Measurements from ENCODE around the gene SLC26A8.
A peak's percentile ranks its signal among the peaks of the same experiment; 100 is the strongest.
"Not testable (repeated sequence)": the region's sequence is repeated elsewhere in the genome, so short reads cannot be mapped to it uniquely, and the experiment has no call there.

The SLC26A8 gene

GRCh38 chr6:36049582-36049981, 25.1 kb upstream of the SLC26A8 start:
- H3K27me3 ChIP-seq (ENCODE audit: control insufficient read depth, insufficient read depth, low read length), result no peaks in the 10 kb centered on the region
- no peaks in the 10 kb centered on the region for H3K9me3 ChIP-seq (ENCODE audit: control insufficient read depth, low read depth, low read length)
- H3K4me3 ChIP-seq (ENCODE audit: low read length), result no peak overlapping the region
- no peak overlapping the region for H3K9ac ChIP-seq (ENCODE audit: low read length)
- no peaks in the 10 kb centered on the region for H3K36me3 ChIP-seq (ENCODE audit: control insufficient read depth, low read depth, low read length)
- H3K27ac ChIP-seq (ENCODE audit: low read length), result no peak overlapping the region
- no peaks in the 10 kb centered on the region for H3K4me1 ChIP-seq (ENCODE audit: control insufficient read depth, low read depth, low read length)

GRCh38 chr6:36042618-36043260, 18.3 kb upstream of the SLC26A8 start:
- no peaks in the 10 kb centered on the region for H3K9me3 ChIP-seq (ENCODE audit: control insufficient read depth, low read depth, low read length)

DNA sequence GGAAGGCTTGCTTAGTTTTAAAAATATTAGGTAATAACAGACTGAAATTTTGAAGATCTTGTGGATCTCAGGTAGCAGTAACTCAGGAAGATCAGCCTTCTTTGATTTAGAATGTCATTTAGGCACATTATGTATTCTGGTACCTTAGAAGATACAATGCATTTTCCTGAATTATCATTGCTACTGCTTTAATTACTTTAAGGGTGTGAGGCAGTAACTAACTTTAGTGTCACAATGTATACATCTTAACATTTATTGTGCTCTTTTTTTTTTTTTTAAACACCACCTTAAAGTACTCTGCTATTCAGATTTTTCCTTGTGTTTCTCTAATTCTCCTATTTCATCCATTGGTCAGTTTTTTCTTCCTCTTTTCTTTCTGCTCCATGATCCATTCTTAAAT, 16.5 kb upstream of the SLC26A8 start:
- Histone ChIP-seq H3K9me3 (ENCODE audit: control insufficient read depth, low read depth, low read length) (no peaks in the 10 kb centered on the region), H3K36me3 (ENCODE audit: control insufficient read depth, low read depth, low read length) (no peaks in the 10 kb centered on the region), H3K9ac (ENCODE audit: low read length) (no peak overlapping the region), H3K27me3 (ENCODE audit: control insufficient read depth, insufficient read depth, low read length) (no peaks in the 10 kb centered on the region), H3K4me1 (ENCODE audit: control insufficient read depth, low read depth, low read length) (no peaks in the 10 kb centered on the region), H3K27ac (ENCODE audit: low read length) (no peak overlapping the region), H3K4me3 (ENCODE audit: low read length) (no peak overlapping the region)

More at GRCh38 chr6:36042618-36043260, 18.3 kb upstream of the SLC26A8 start:
- Histone ChIP-seq H3K9ac (ENCODE audit: low read length) (no peak overlapping the region), H3K27ac (ENCODE audit: low read length) (no peak overlapping the region), H3K4me3 (ENCODE audit: low read length) (no peak overlapping the region), H3K27me3 (ENCODE audit: control insufficient read depth, insufficient read depth, low read length) (no peaks in the 10 kb centered on the region), H3K36me3 (ENCODE audit: control insufficient read depth, low read depth, low read length) (no peaks in the 10 kb centered on the region), H3K4me1 (ENCODE audit: control insufficient read depth, low read depth, low read length) (no peaks in the 10 kb centered on the region)

DNA sequence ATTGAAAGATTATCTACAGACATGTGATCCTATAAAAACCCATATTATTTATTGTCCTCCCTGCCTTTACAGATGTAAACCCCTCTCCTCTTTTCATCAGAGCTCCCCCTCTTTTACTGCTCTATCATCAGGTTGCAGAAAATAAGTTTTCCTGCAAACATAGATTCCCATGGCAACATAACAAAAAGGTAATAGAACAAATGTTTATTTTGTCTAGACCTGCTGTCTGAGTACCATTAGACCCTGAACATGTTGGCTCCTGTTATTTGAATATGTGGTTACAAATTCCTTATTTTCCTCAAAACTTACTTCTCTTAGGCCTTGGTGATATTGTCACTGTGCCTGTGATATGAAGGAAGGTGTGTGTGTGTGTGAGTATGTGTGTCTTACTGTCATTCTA, 14.7 kb upstream of the SLC26A8 start:
- H3K27ac ChIP-seq (ENCODE audit: low read length), result no peak overlapping the region
- H3K27me3 ChIP-seq (ENCODE audit: control insufficient read depth, insufficient read depth, low read length), result no peaks in the 10 kb centered on the region
- H3K4me3 ChIP-seq (ENCODE audit: low read length), result no peak overlapping the region
- no peaks in the 10 kb centered on the region for H3K4me1 ChIP-seq (ENCODE audit: control insufficient read depth, low read depth, low read length)
- no peaks in the 10 kb centered on the region for H3K9me3 ChIP-seq (ENCODE audit: control insufficient read depth, low read depth, low read length)
- no peak overlapping the region for H3K9ac ChIP-seq (ENCODE audit: low read length)
- no peaks in the 10 kb centered on the region for H3K36me3 ChIP-seq (ENCODE audit: control insufficient read depth, low read depth, low read length)

- Histone ChIP-seq H3K36me3 (ENCODE audit: control insufficient read depth, low read depth, low read length) (no peaks in the 10 kb centered on the region), H3K4me3 (ENCODE audit: low read length) (no peak overlapping the region), H3K9ac (ENCODE audit: low read length) (no peak overlapping the region), H3K4me1 (ENCODE audit: control insufficient read depth, low read depth, low read length) (no peaks in the 10 kb centered on the region), H3K27me3 (ENCODE audit: control insufficient read depth, insufficient read depth, low read length) (no peaks in the 10 kb centered on the region), H3K9me3 (ENCODE audit: control insufficient read depth, low read depth, low read length) (no peaks in the 10 kb centered on the region), H3K27ac (ENCODE audit: low read length) (no peak overlapping the region)
These were observed 13.9 kb upstream of the SLC26A8 start for GRCh38 chr6:36038120-36038876.

DNA sequence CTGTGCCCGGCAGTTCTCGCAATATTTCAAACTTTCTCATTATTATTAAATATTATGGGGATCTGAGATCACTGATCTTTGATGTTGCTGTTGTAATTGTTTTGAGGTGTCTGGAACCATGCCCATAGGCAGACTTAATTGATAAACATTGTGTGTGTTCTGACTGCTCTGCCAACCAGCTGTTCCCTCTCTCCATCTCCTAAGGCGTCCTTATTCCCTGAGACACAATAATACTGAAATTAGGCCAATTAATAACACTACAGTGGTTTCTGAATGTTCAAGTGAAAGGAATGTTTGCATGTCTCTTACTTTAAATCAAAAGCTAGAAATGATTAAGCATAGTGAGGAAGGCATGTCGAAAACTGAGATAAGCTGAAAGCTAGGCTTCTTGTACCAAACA, 10.8 kb upstream of the SLC26A8 start:
- Histone ChIP-seq H3K4me1 (ENCODE audit: control insufficient read depth, low read depth, low read length) (no peaks in the 10 kb centered on the region), H3K4me3 (ENCODE audit: low read length) (no peak overlapping the region), H3K9me3 (ENCODE audit: control insufficient read depth, low read depth, low read length) (no peaks in the 10 kb centered on the region)

DNA sequence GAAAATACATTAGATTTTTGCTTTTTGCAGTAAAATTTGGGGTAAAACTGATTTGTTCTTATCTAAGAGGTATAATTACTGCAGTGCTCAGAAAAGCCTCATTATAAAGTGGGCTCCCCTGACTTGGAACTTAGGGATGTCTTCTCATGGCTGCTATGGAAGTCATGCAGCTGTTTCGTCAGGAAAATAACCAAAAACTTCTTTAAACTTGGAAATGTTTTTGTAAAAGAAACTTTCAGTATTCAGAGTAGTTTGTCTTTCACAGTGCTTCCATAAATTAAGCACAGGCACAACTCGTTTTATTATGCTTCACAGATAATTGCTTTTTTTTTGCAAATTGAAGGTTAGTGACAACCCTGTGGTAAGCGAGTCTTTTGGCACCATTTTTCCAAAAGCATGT, 10.0 kb upstream of the SLC26A8 start:
- no peaks in the 10 kb centered on the region for H3K9me3 ChIP-seq (ENCODE audit: control insufficient read depth, low read depth, low read length)
- no peak overlapping the region for H3K4me3 ChIP-seq (ENCODE audit: low read length)
- peak overlapping the region; percentile 10 for H3K9ac ChIP-seq (ENCODE audit: low read length)
- H3K36me3 ChIP-seq (ENCODE audit: control insufficient read depth, low read depth, low read length), result no peaks in the 10 kb centered on the region
- peaks cover 1% of the 10 kb centered on the region for H3K4me1 ChIP-seq (ENCODE audit: control insufficient read depth, low read depth, low read length)
- H3K27me3 ChIP-seq (ENCODE audit: control insufficient read depth, insufficient read depth, low read length), result no peaks in the 10 kb centered on the region
- H3K27ac ChIP-seq (ENCODE audit: low read length), result no peak overlapping the region

More for the DNA sequence above, 10.8 kb upstream of the SLC26A8 start:
- Histone ChIP-seq H3K27ac (ENCODE audit: low read length) (no peak overlapping the region), H3K27me3 (ENCODE audit: control insufficient read depth, insufficient read depth, low read length) (no peaks in the 10 kb centered on the region), H3K36me3 (ENCODE audit: control insufficient read depth, low read depth, low read length) (no peaks in the 10 kb centered on the region), H3K9ac (ENCODE audit: low read length) (no peak overlapping the region)

- H3K9ac ChIP-seq (ENCODE audit: low read length), result no peak overlapping the region
- H3K36me3 ChIP-seq (ENCODE audit: control insufficient read depth, low read depth, low read length), result no peaks in the 10 kb centered on the region
- H3K9me3 ChIP-seq (ENCODE audit: control insufficient read depth, low read depth, low read length), result no peaks in the 10 kb centered on the region
- no peak overlapping the region for H3K27ac ChIP-seq (ENCODE audit: low read length)
- H3K27me3 ChIP-seq (ENCODE audit: control insufficient read depth, insufficient read depth, low read length), result no peaks in the 10 kb centered on the region
- no peak overlapping the region for H3K4me3 ChIP-seq (ENCODE audit: low read length)
- H3K4me1 ChIP-seq (ENCODE audit: control insufficient read depth, low read depth, low read length), result peaks cover 5% of the 10 kb centered on the region
These were observed 9.5 kb upstream of the SLC26A8 start for GRCh38 chr6:36033935-36034334.

- H3K9ac ChIP-seq (ENCODE audit: low read length); H3K27ac ChIP-seq (ENCODE audit: low read length); H3K9me3 ChIP-seq (ENCODE audit: control insufficient read depth, low read depth, low read length); H3K36me3 ChIP-seq (ENCODE audit: control insufficient read depth, low read depth, low read length); H3K4me3 ChIP-seq (ENCODE audit: low read length); H3K27me3 ChIP-seq (ENCODE audit: control insufficient read depth, insufficient read depth, low read length); H3K4me1 ChIP-seq (ENCODE audit: control insufficient read depth, low read depth, low read length): not testable (repeated sequence)
These were observed 8.7 kb upstream of the SLC26A8 start for GRCh38 chr6:36033144-36033543.

- no peaks in the 10 kb centered on the region for H3K9me3 ChIP-seq (ENCODE audit: control insufficient read depth, low read depth, low read length)
- H3K27me3 ChIP-seq (ENCODE audit: control insufficient read depth, insufficient read depth, low read length), result no peaks in the 10 kb centered on the region
- no peak overlapping the region for H3K27ac ChIP-seq (ENCODE audit: low read length)
- no peak overlapping the region for H3K9ac ChIP-seq (ENCODE audit: low read length)
- H3K4me3 ChIP-seq (ENCODE audit: low read length), result no peak overlapping the region
- peaks cover 5% of the 10 kb centered on the region for H3K4me1 ChIP-seq (ENCODE audit: control insufficient read depth, low read depth, low read length)
- H3K36me3 ChIP-seq (ENCODE audit: control insufficient read depth, low read depth, low read length), result no peaks in the 10 kb centered on the region
These were observed 7.8 kb upstream of the SLC26A8 start for GRCh38 chr6:36032261-36032660.

GRCh38 chr6:36029464-36029863, 5.0 kb upstream of the SLC26A8 start:
- H3K4me1 ChIP-seq (ENCODE audit: control insufficient read depth, low read depth, low read length), result peaks cover 9% of the 10 kb centered on the region

GRCh38 chr6:36028877-36029324, 4.5 kb upstream of the SLC26A8 start:
- Histone ChIP-seq H3K9ac (ENCODE audit: low read length) (peak overlapping the region; percentile 84), H3K4me3 (ENCODE audit: low read length) (peak overlapping the region; percentile 93), H3K27me3 (ENCODE audit: control insufficient read depth, insufficient read depth, low read length) (peaks cover 15% of the 10 kb centered on the region), H3K4me1 (ENCODE audit: control insufficient read depth, low read depth, low read length) (peaks cover 11% of the 10 kb centered on the region), H3K9me3 (ENCODE audit: control insufficient read depth, low read depth, low read length) (no peaks in the 10 kb centered on the region), H3K27ac (ENCODE audit: low read length) (no peak overlapping the region), H3K36me3 (ENCODE audit: control insufficient read depth, low read depth, low read length) (no peaks in the 10 kb centered on the region)

More at GRCh38 chr6:36029464-36029863, 5.0 kb upstream of the SLC26A8 start:
- H3K9me3 ChIP-seq (ENCODE audit: control insufficient read depth, low read depth, low read length), result no peaks in the 10 kb centered on the region
- no peaks in the 10 kb centered on the region for H3K36me3 ChIP-seq (ENCODE audit: control insufficient read depth, low read depth, low read length)
- peaks cover 13% of the 10 kb centered on the region for H3K27me3 ChIP-seq (ENCODE audit: control insufficient read depth, insufficient read depth, low read length)
- H3K27ac ChIP-seq (ENCODE audit: low read length), result no peak overlapping the region
- peak overlapping the region; percentile 84 for H3K9ac ChIP-seq (ENCODE audit: low read length)
- H3K4me3 ChIP-seq (ENCODE audit: low read length), result peak overlapping the region; percentile 93
